Measurements from ENCODE around the gene GRHL1.
A peak's percentile ranks its signal among the peaks of the same experiment; 100 is the strongest.
"Not testable (repeated sequence)": the region's sequence is repeated elsewhere in the genome, so short reads cannot be mapped to it uniquely, and the experiment has no call there.

Gene GRHL1

DNA sequence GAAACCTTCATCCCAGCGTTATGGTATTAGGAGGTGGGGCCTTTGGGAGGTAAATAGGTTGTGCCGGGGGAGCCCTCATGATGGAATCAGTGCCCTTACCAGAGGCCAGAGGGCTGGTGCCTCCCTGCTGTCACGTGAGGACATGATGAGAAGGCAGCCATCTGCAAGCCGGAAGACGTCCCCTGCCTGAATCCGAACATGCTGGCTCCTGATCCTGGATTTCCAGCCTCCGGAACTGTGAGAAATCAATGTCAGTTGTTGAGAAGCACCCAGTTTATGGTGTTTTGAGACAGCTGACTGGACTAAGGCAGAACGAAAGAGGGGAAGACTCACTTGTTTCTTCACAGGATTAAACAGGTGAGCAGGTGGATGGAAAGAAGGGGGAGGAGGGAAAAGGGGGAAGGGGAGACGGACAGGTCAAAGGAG, 78.8 kb downstream of the GRHL1 start:
- DNase-seq, result no peak

DNA sequence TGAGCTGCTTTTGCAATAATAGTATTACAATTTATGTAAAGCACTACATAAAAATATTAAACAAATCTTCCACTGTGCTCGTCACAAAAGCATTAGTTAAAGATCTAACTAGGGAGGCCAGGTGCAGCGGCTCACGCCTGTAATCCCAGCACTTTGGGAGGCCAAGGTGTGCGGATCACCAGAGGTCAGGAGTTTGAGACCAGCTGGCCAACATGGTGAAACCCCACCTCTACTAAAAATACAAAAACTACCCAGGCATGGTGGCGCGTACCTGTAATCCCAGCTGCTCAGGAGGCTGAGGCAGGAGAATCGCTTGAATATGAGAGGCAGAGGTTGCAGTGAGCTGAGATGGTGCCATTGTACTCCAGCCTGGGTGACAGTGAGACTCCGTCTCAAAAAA, 79.3 kb downstream of the GRHL1 start:
- DNase-seq, result not testable (repeated sequence)

DNA sequence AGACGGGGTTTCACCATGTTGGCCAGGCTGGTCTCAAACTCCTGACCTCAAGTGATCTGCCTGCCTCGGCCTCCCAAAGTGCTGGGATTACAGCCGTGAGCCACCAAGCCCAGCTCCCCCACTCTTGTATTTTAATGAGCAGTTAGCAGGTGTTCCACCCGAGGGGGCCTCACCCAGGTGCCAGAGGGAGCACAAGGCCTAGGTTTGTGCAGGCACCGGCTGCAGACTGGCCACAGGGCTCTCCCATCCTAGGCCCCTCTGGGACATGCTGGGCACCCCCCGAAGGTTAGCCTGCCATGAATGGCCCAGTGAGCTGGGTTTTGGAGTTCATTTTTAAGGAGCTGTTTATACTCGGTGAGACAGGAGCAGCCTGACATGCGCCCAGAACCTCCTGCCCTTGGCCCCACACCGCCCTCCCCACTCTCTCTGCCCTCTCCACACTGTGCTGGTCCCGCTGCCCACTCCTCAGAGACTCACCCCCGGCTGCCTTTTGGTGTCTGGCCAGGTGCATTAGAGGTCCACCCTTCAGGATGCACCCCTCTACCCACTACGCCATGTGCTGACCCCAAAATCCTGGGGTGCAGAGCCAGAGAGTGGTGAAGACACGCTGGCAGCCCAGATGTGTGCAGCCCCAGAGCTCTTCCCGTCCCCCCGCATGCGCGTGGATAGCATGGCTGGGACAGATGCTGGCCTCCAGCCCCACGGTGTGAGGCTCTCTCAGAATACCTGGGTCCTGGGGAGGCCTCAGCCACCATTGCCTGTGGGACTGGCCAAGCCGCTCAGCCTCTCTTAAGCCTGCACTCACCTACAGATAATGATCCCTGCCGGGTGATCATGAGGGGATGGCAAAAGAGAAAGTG, 80.6 kb downstream of the GRHL1 start:
- DNase-seq, result no peak

DNA sequence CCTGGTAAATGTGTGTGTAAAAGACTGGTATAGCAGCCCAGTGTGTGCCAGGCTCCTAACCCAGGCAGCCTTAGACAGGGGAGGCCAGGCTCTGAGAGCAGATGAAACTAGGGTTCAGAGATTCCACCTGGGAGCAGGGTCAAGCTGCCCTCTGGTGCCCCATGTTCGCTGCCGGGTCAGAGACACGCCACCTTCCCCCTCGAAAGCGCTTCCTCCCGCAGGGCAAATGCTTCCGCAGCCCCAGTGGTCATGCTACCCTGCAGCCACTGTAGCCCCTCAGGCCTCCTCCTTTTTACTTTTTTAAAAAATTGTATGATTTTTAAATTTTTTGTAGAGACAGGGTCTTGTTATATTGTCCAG, 81.2 kb downstream of the GRHL1 start:
- DNase-seq, result no peak

- no peak for DNase-seq
Observed at GRCh38 chr2:10033251-10034006, 81.9 kb downstream of the GRHL1 start.

DNA sequence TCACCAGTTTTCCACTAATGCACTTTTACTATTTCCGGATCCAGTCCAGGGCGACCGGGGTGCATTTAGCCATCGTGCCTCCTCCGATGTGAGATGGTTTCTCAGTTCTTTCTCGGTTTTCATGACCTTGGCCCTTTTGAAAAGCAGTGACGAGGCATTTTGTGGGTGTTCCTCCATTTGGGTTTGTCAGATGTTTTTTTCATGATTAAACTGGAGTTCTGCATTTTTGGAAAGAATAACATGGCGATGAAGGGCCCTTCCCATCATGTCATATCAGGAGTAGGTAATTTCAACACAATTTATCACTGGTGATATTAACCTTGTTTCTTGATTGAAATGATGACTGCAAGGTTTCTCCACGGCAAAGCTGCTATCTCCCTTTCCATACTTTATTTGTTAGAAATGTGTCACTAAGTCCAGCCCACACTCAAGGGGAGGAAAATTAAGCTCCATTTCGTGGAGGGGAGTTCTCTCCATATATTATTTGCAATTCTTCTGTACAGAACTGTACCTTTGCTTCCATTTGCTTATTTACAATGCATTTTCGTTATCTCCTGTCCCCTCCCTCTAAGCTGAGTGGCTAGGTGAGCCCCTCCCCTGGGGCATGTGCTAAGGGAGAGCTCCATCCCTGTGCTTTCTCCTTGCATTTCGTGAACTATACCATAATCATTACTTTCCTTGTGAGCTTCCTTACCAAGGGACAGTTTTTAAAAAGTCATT, 83.0 kb downstream of the GRHL1 start:
- no peak for DNase-seq

GRCh38 chr2:10035053-10035422, 83.5 kb downstream of the GRHL1 start:
- DNase-seq, result no peak

DNA sequence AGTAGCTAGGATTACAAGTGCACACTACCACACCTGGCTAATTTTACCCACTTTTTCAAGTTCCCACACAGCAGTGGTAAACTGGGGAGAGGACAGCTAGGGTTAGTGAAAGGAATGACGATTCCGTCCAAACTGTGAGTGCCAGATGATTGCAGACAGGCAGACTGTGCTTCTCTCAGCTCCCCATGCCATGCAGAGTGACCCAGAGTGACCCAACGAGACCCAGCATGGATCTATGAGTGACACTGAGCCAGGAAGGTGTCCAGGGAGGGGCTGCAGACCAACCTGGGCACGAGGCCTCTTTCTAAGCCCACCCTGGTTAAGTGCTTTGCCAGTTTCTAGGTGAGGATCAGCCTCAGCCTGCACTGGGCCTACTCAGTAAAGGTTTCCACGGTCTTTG, 84.1 kb downstream of the GRHL1 start:
- no peak for DNase-seq

- DNase-seq, result no peak
Observed at GRCh38 chr2:10036095-10036884, 84.8 kb downstream of the GRHL1 start.

DNA sequence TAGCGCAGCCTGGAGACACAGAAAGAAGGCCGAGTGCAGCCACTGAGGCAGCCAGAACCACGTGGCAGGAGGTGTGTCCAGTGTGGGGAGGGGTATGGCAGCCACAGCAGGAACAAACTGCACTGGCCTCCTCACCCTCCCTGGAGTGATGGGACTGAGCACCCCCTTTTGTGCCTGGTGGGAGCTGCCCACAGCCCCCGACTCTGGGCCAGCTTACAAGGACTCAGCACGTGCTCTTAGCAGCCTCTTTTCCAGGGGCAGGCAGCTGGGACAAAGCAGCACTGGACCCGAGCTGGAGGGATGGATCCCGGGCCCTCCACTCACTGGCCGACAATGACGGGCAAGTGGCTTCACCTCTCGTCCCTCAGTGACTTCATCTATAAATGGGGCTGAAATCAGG, 86.6 kb downstream of the GRHL1 start:
- no peak for DNase-seq

- DNase-seq, result no peak
Observed at GRCh38 chr2:10038716-10039115, 87.2 kb downstream of the GRHL1 start.

- no peak for DNase-seq
Observed at GRCh38 chr2:10039658-10040410, 88.3 kb downstream of the GRHL1 start.

GRCh38 chr2:10041711-10042110, 90.2 kb downstream of the GRHL1 start:
- DNase-seq, result no peak

DNA sequence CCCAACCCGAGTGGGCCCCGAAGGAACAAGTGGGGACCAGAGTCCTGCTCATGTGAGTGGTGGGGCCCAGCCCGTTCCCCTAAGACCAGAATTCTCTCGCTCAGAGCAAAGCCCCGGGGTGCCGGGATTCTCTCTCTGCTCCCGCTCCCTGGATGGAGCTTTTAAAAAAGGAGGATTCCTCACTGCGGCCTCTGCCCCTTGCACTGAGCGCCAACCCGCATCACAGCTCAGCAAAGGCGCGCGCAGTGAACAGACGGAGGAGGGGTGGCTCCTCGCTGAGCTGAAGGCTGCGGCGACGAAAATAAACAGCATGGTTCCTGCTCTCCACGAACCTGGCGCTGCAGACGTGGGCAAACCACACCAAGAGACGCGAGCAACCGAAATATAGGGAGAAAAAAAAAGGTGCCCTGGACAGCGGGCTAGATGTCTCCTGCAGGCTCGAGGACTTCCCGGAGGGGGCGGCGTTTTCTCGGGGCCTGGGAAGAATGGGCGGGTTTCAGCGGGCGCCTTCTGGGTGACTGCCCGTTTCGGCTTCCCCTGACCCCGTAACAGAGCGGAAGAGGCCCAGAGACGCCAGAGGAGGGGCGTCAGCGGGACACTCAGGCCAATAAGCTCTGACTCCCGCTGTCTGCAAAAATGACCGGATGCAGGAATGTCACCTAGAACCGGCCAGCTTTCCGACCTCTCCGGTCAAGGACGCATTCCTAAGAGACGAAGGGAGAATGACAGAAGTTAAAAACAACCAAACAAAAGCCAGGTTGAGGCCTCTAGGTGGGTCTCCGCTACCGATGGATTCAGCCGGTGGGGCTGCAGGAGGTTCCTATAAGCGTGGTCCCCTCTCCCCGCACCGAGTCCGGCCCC, 91.0 kb downstream of the GRHL1 start:
- DNase-seq, result peak; percentile 61

DNA sequence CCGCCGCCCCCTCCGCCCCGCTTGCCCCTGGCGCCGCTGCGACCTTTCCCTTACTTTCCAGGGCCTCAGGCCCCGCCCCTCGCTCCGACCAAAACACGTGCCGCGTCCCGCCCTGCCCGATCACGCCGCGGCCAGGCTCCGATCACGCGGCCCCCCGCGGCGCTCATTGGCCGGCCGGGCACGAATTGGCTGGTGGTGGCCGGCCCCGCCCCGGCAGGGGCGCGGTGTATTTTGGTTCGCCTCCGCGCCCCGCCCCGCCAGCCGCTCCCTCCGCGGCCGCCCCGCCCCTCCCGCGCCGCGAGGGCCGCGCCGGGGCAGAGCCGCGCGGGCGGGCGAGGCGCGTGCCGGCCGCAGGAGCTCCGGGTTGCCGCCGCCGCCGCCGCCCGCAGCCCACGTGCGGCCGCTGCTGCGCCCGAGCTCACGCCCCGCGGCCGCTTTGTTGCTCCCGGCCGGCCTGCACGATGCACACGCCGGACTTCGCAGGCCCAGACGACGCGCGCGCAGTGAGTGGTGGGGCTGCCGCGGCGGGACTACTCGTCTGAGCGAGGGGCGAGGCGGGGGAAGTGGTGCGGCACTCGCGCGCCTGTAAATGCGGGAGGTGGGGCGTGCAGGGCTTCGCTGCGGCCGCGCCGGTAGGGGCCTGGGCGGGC, 91.9 kb downstream of the GRHL1 start, which contains the start of gene KLF11:
TSS of gene KLF11 (plus strand) at position 295 of the 650 bp plus-strand sequence. CDS start at position 462, 167 bp downstream.
- peak; percentile 89 for DNase-seq

DNA sequence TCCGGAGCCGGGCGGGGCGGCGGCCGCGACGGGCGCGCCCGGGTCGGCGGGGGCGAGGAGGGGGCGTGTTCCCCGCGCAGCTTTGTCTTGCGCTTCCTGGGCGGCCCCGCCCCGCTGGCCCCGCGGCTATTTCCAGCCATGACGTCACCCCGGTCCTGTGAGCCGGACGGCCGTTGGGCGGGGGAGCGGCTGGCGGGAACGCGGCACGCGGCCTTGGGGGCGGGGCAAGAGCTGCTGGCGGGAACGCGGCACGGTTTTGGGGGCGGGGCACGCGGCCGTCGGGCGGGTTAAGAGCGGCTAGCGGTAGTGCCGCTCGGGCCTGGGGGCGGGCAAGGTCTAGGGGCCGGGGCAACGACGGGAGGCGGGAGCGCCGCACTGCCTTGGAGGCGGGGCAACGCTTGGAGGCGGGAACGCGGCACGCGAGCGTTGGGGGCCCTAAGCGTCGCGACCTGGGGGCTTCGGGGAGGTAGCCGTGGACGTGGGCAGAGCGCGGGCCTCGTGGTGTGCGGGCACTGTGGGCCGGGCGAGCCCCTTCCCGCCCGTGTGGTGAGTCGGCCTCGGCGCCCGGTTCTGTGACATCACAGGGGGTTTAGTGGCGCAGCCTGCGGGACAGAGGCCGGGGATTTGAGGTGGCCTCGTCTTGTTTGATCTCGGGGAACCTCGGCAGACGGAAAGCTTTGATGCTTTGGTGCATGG, 92.6 kb downstream of the GRHL1 start:
- DNase-seq, result peak; percentile 90

- DNase-seq, result no peak
Observed at GRCh38 chr2:10045561-10046355, 94.3 kb downstream of the GRHL1 start.

DNA sequence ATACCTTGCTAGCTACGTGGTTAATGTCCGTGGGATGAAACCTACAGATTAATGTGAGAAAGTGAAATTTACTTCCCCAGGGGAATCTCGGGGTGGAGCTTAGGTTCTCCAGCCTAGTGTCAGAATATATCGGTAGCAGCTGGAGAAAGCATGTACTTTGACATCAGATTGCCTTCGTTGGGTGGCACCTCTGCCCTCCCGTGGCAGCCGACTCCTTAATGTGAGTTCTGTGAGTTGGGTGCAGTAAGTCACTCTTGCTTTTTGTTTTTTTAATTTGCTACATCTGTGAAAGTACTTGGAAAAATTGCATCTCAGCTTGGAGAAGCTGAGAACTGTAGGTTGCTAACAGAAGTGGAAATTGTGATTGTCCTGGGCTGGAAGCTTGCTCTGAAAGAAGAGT, 95.4 kb downstream of the GRHL1 start:
- DNase-seq, result no peak

Data from MV-4-11 (cell line).